ENCODE measurements around the gene HOXC9. TPM values are rescaled to one million over a fixed set of nuclear protein-coding genes. Genes with fewer than 3 reads are reported as not detected.

HOXC9 gene
- total RNA-seq, 1 donor from 2014 or later: 1.2 TPM

DNA sequence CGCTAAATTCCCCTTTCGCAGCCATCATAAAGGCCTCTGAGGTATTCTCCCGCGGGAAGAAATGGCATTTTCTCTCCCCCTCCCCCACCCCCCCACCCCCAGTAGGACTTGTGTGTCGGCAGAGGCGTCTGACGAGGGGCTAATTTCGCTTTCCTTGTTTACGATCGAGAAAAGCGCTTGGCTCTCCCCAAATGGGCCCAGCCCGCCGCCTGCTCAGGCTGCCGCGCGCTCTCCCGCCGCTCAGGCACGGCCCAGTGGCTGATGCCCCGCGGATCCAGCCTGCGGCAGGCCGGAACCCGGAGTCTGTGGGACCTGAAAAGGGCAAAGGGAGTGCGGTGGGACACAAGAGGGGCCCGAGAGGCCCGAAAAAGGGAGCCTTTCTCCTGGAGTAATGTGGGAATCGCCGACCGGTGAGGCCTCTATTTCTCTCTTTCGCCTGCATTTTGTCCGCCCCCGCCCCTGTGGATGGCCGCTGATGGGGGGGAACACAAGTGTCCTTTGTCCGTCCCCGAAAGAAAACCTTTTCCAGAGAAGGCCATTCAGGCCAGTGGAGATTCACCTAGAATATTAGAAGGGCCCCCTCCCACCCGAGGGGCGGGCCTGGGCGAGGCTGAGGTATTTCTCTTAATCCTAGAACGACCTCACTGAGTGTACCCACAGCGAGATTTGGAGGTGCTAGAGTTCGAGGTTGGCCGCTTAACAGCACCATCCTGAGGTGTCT is 19.3 kb downstream of the HOXC9 start:
- Histone ChIP-seq H3K4me3 (peak overlapping the region; percentile 47 to 71), H3K27ac (peak overlapping the region; percentile 94 to 96), H3K9me3 (no peaks in the 10 kb centered on the region), H3K36me3 (no peaks in the 10 kb centered on the region), H3K27me3 (no peaks in the 10 kb centered on the region), H3K4me1 (peaks cover 0 to 10% of the 10 kb centered on the region in 2 donors)
- no peak for TF ChIP-seq CTCF (IDR thresholded peaks at IDR 0.05)
- intact Hi-C loops (cut with DNase I): loop anchor here (2.0 to 10.0 kb wide), 5 partner anchors 16 to 336 kb away; partner anchors contain the start of genes CBX5 and HNRNPA1
- no peak for DNase-seq (ENCODE audit: low spot score in 2 of 2)

DNA sequence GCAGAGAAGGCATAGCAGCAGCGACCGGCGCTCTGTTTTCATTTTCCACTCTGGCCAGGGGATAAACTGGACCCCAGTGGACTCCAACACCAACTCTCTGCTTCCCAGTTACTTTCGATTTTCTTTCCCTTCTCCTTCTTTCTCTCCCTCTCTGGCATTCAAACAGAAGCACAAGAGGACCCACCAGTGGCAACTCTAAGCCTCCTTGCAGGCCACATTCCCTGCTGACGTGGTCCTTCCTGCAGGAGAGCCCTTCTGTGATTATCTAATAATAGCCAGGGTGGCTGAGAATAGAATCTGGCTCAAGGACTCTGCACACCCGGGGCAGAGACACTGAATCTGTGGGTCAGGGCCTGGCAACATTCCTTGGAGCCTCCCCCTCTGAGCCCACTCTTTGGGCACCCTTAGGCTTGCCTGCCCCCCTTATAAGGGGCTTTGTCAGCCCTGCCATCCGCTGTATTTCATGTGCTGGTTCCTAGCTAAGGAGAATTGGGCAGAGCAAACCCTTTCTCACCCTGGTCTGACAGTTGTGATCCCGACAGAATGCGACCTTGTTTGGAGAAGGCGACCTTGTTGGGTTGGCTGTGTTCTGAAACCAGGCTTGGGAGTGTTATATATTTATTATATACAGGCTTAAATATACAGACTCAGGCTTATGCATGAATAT is 20.1 kb downstream of the HOXC9 start:
- no peaks in the 10 kb centered on the region for H3K36me3 ChIP-seq
- DNase-seq (ENCODE audit: low spot score in 2 of 2): peak in 1 of 2 donors; percentile 76
- no peaks in the 10 kb centered on the region for H3K27me3 ChIP-seq
- H3K27ac ChIP-seq: peak overlapping the region; percentile 94 to 96
- intact Hi-C loops (cut with DNase I): loop anchor here (2.0 to 10.0 kb wide), 5 partner anchors 15 to 335 kb away; partner anchors contain the start of genes CBX5 and HNRNPA1
- no peaks in the 10 kb centered on the region for H3K9me3 ChIP-seq
- H3K4me1 ChIP-seq: peaks cover 0 to 10% of the 10 kb centered on the region in 2 donors
- H3K4me3 ChIP-seq: peak overlapping the region; percentile 47 to 71
- no peak for TF ChIP-seq CTCF (IDR thresholded peaks at IDR 0.05)

- H3K27me3 ChIP-seq: no peaks in the 10 kb centered on the region
- no peaks in the 10 kb centered on the region for H3K36me3 ChIP-seq
- H3K4me1 ChIP-seq: peaks cover 0 to 10% of the 10 kb centered on the region in 2 donors
- DNase-seq (ENCODE audit: low spot score in 2 of 2): no peak
- H3K4me3 ChIP-seq: peak overlapping the region in 1 of 2 donors; percentile 71
- intact Hi-C loops (cut with DNase I): no loop called here
- H3K27ac ChIP-seq: peak overlapping the region; percentile 94 to 96
- no peak for TF ChIP-seq CTCF (IDR thresholded peaks at IDR 0.05)
- no peaks in the 10 kb centered on the region for H3K9me3 ChIP-seq
Measured at GRCh38 chr12:54020591-54021405, 20.8 kb downstream of the HOXC9 start.

GRCh38 chr12:54021432-54022013 is 21.6 kb downstream of the HOXC9 start:
- Histone ChIP-seq H3K36me3 (no peaks in the 10 kb centered on the region), H3K4me3 (no peak overlapping the region), H3K27me3 (no peaks in the 10 kb centered on the region), H3K4me1 (peaks cover 0 to 8% of the 10 kb centered on the region in 2 donors), H3K9me3 (no peaks in the 10 kb centered on the region), H3K27ac (peak overlapping the region in 1 of 2 donors; percentile 94)
- no peak for TF ChIP-seq CTCF (IDR thresholded peaks at IDR 0.05)
- DNase-seq (ENCODE audit: low spot score in 2 of 2): no peak
- intact Hi-C loops (cut with DNase I): no loop called here
